Heart right ventricle (tissue), 16 donors: Measurements from ENCODE around the gene POTEG. TPM values are rescaled to one million over a fixed set of nuclear protein-coding genes. Genes with fewer than 3 reads are reported as not detected.
"Not testable (repeated sequence)": the region's sequence is repeated elsewhere in the genome, so short reads cannot be mapped to it uniquely, and the experiment has no call there.

Experiments used
- ATAC-seq, 8 donors: fragments of 200-7000 bp; cut with Tn5 transposase; one replicate each; pipeline ENCODE4 v1.9.1; 2020; ENCODE audit warnings: mild to moderate bottlenecking in 8 of 8, moderate library complexity in 8 of 8, moderate number of reproducible peaks in 1 of 8
- DNase-seq, 2 donors: peaks; one replicate each; pipeline ENCODE4 v3.0.0-alpha.2; 2020
- H3K27ac ChIP-seq, 10 donors: fragments of 200-600 bp; sonication (generic) in 2 of 10; one replicate each; pipeline versions ENCODE4 v1.5.0 to v1.8.0; 2020 to 2022; ENCODE audit warnings: mild to moderate bottlenecking in 3 of 10
- H3K27me3 ChIP-seq, 7 donors: fragments of 200-600 bp; one replicate each; pipeline ENCODE4 v1.8.0; 2021 to 2022; ENCODE audit warnings: mild to moderate bottlenecking in 2 of 7
- H3K36me3 ChIP-seq, 9 donors: fragments of 200-600 bp; sonication (generic) in 1 of 9; one replicate each; pipeline versions ENCODE4 v1.5.0 to v1.8.0; 2020 to 2022; ENCODE audit warnings: mild to moderate bottlenecking in 2 of 9
- H3K4me1 ChIP-seq, 9 donors: fragments of 200-600 bp; sonication (generic) in 1 of 9; one replicate each; pipeline versions ENCODE4 v1.5.0 to v1.8.0; 2020 to 2022; ENCODE audit warnings: mild to moderate bottlenecking in 4 of 9
- H3K4me3 ChIP-seq, 10 donors: fragments of 200-600 bp; sonication (generic) in 2 of 10; one replicate each; pipeline versions ENCODE4 v1.5.0 to v1.8.0; 2020 to 2022; ENCODE audit warnings: mild to moderate bottlenecking in 7 of 10, moderate library complexity in 2 of 10
- H3K9me3 ChIP-seq, 11 donors: fragments of 200-600 bp in 10 of 11; sonication (generic) in 2 of 11; one replicate each; pipeline versions ENCODE4 v1.5.0 to v1.8.0; 2013 to 2022; ENCODE audit warnings: mild to moderate bottlenecking in 2 of 11, control low read depth in 1 of 11, moderate library complexity in 1 of 11
- WGBS, 2 donors: extraction: QIAGEN DNeasy Blood & Tissue Kit; methylation state at CpG; one replicate each; pipeline ENCODE4 v1.1.7; 2013; ENCODE audit warnings: inconsistent platforms in 1 of 2; 5-methylcytosine and 5-hydroxymethylcytosine counted together
- intact Hi-C, 10 donors: fragments of 100-400 bp; cut with DNase I; formaldehyde crosslinking; loops; one replicate each; pipeline versions ENCODE4 v1.11.1 to v1.14.2; 2022
- long read RNA-seq, 3 donors: library from polyadenylated mRNA; unstranded; transcript quantifications; one replicate each; pipeline ENCODE4 v2.0.0, GENCODE V29; 2020 to 2021
- polyA plus RNA-seq, 2 donors: library from polyadenylated mRNA; stranded (reverse); fragments of 200-250 nt; gene quantifications; one replicate each; pipeline ENCODE4 v1.2.3, GENCODE V29; 2013
- total RNA-seq, 10 donors: library from RNA; stranded (reverse); fragmentation: NEBNext Ultra II Directional in 3 of 10; extraction: Animal tissue kit (Norgen Biotek cat#: 25700) in 3 of 10; gene quantifications; one replicate each; pipeline versions ENCODE4 v1.2.1 to v1.2.4, GENCODE V29; 2021 to 2023
- donor health status: Arrhythmogenic right ventricular cardiomyopathy.
- donor health status: ischemic (EF 13 %, LVEDD 7.1; RV severe dilation, severe dysfunction).
- donor health status: healthy with polysubstance abuse.
- donor health status: DM: no; HTN: yes; CAD: no.
- donor health status: DM: no; HTN: no; CAD: no.
- donor health status: ischemic (EF 25% LVEDD 6.9; RV normal size, moderate dysfunction).
- donor health status: ischemic (EF 25% LVEDD 5.7; RV mildly dilated, moderate dysfunction).
- donor health status: healthy.
- donor health status: DM: yes; HTN: yes; CAD: no.
- donor health status: Ischemic cardiomyopathy.
- donor health status: ischemic (EF 35%, LVEDD 5.7; RV mildly dilated, moderate dysfunction).
- donor health status: nonischemic (EF 11% LVEDD 7.7; RV severe dilation, severe dysfunction).
- donor health status: DM: yes; HTN: yes; CAD: no.
- donor health status: PGD.
- donor health status: ischemic (EF 29% LVEDD 5.4; RV normal size, mild dysfunction).
- donor health status: nonischemic (EF 23%, LVEDD 6.1; RV moderate dilation, normal function).

The POTEG gene
- total RNA-seq (not detected), polyA plus RNA-seq (not detected)
- long read RNA-seq, donor 1: 0 reads
- long read RNA-seq, donor 2: 0 reads
- long read RNA-seq, donor 3: 0 reads

DNA sequence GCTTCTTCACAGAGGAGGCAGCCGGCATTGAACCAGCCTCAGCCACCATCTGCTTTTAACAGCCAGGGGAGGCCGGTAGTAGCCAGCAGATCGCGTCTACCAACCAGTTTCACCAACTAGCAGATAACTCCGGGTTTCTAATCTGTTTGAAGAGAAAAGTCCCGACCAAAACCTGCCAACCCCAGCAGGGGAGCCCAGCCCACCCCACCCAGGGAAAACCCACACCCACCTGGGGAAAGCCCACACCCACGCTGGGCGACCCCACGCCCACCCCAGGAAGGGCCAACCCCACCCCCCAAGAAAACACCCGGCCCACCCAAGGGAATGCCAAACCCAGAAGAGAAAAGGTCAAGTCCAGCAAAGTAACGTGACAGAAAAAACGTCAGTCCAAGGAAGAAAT, at the start of gene POTEG:
POTEG (minus strand) TSS at position 101 of the 400 bp plus-strand sequence; CDS start at position 49, 52 bp downstream.
- H3K4me1 ChIP-seq, ATAC-seq, H3K9me3 ChIP-seq, H3K27ac ChIP-seq, H3K4me3 ChIP-seq, intact Hi-C loops, DNase-seq, H3K36me3 ChIP-seq, H3K27me3 ChIP-seq: not testable (repeated sequence)
- 73 to 76% methylated on average over 2 of the region's 12 CpGs for WGBS, 2 donors

GRCh38 chr14:19482093-19482492, 48.0 kb upstream of the POTEG start:
- H3K4me1 ChIP-seq, DNase-seq, H3K27ac ChIP-seq, intact Hi-C loops, H3K9me3 ChIP-seq, H3K36me3 ChIP-seq, H3K4me3 ChIP-seq, H3K27me3 ChIP-seq, ATAC-seq: not testable (repeated sequence)
- 84% methylated on average over 12 of the region's 16 CpGs; no CpG with 5 or more reads in 1 of the 2 donors for WGBS, 2 donors

- not testable (repeated sequence) for H3K36me3 ChIP-seq
- ATAC-seq: peak in 2 of 8 donors; percentile 5 to 24
- WGBS, 2 donors: 79 to 81% methylated on average over 5 of the region's 16 CpGs
Measured at GRCh38 chr14:19481421-19481820, 47.3 kb upstream of the POTEG start.

GRCh38 chr14:19480491-19480890, 46.4 kb upstream of the POTEG start:
- H3K27me3 ChIP-seq, intact Hi-C loops, H3K27ac ChIP-seq, H3K36me3 ChIP-seq, DNase-seq, H3K4me1 ChIP-seq, H3K9me3 ChIP-seq, H3K4me3 ChIP-seq: not testable (repeated sequence)
- 82 to 88% methylated on average over 2 of the region's 5 CpGs for WGBS, 2 donors
- ATAC-seq: peak in 5 of 8 donors; percentile 7 to 53 (median 29)

More at GRCh38 chr14:19481421-19481820, 47.3 kb upstream of the POTEG start:
- DNase-seq, H3K27me3 ChIP-seq, H3K27ac ChIP-seq, intact Hi-C loops, H3K4me1 ChIP-seq, H3K9me3 ChIP-seq, H3K4me3 ChIP-seq: not testable (repeated sequence)

GRCh38 chr14:19445761-19446160, 11.6 kb upstream of the POTEG start:
- H3K4me1 ChIP-seq, H3K27ac ChIP-seq, H3K9me3 ChIP-seq, H3K36me3 ChIP-seq, DNase-seq, H3K27me3 ChIP-seq, ATAC-seq, intact Hi-C loops, H3K4me3 ChIP-seq: not testable (repeated sequence)
- 58 to 59% methylated on average over 4 of the region's 6 CpGs for WGBS, 2 donors

GRCh38 chr14:19439826-19440225, 5.7 kb upstream of the POTEG start:
- ATAC-seq, H3K9me3 ChIP-seq, H3K27me3 ChIP-seq, H3K36me3 ChIP-seq, H3K4me3 ChIP-seq, DNase-seq, H3K27ac ChIP-seq, intact Hi-C loops, H3K4me1 ChIP-seq: not testable (repeated sequence)
- 59 to 69% methylated on average over 2 of the region's 3 CpGs for WGBS, 2 donors

GRCh38 chr14:19439219-19439618, 5.1 kb upstream of the POTEG start:
- H3K4me3 ChIP-seq, H3K27me3 ChIP-seq, H3K4me1 ChIP-seq, DNase-seq, ATAC-seq, H3K27ac ChIP-seq, H3K9me3 ChIP-seq, intact Hi-C loops, H3K36me3 ChIP-seq: not testable (repeated sequence)
- 18 to 22% methylated on average over 2 to 3 of the region's 5 CpGs for WGBS, 2 donors

DNA sequence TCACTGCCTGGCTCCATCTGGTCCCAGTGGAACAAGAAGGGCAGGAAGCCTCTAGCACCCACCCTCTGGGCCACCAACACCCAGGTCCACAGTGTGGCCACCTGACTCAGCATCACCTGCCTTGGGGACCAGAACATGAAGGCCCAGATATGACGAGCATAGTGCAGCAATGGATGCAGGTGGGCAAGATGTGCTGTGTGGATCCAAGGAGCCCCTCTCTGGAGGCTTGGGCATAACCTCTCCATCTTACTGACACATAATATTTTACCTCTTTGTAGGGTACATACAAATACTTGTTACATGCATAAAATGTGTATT, 2.9 kb upstream of the POTEG start:
- H3K4me1 ChIP-seq, H3K9me3 ChIP-seq, intact Hi-C loops, DNase-seq, H3K27me3 ChIP-seq, H3K27ac ChIP-seq, H3K36me3 ChIP-seq, H3K4me3 ChIP-seq: not testable (repeated sequence)
- ATAC-seq: peak in 4 of 8 donors; percentile 29 to 50 (median 34)
- WGBS, 2 donors: 33 to 73% methylated on average over 1 of the region's 1 CpG

DNA sequence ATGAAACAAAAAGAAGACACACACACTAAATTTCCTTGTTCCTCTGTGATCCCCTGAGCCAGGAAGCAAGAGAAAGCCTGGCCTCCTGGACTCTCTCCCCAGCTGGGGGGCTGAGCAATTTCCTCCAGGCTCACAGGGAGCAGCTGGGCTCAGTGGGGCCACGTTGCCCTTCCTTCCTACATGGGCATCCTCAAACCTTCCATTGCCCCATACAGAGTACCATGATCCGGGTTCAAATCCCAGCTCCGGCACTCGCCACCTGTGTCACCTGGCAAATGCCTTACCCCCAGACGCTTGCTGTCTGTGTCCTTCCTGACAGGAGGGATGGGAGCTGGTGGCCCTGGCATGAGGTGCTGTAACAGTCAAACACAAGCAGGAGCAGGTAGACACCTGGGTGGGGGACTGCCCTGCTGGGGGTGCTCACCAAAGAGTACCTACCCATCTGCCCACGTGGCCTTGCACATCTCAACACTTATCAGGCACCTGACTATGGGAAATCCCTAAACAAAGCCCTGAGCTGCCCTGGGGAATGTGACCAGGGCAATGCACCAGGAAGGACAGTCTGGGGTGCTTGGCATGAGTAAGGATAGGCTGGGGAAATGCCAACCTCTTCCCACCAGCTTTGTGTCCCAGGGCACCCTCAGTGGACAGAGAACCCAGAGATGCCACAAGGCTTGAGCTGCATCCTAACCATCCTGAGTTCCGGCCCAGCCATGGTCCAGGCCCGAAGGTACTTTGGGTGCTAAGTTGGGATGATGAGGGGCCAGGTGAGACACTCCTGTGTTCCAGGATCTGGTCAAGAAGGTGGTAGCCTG, 2.4 kb upstream of the POTEG start:
- DNase-seq, H3K27me3 ChIP-seq, H3K9me3 ChIP-seq, H3K4me1 ChIP-seq, H3K36me3 ChIP-seq, H3K27ac ChIP-seq, H3K4me3 ChIP-seq, intact Hi-C loops: not testable (repeated sequence)
- ATAC-seq: peak in 4 of 8 donors; percentile 33 to 71 (median 38)
- WGBS, 2 donors: 63 to 69% methylated on average over 2 of the region's 8 CpGs

DNA sequence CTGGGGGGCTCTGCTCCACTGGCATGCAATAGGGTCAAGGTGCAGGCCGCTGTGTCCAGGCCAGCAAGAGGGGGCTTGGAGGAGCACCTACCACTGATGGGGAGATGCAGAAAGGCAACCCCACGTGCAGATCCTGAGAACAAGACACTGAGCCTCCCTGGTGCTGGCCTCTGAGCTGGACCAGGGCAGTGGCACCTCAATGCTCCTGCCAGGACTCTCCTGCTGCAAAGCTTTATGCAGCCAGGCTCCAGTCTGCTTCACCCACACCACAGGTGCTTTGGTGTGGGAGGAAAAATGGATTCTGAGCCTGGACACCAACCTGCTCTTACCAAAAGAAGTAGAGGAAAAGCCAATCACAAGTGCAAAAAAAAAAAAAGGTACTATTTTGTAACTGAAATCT, 1.7 kb upstream of the POTEG start:
- intact Hi-C loops, H3K4me3 ChIP-seq, H3K27ac ChIP-seq, H3K27me3 ChIP-seq, H3K36me3 ChIP-seq, H3K9me3 ChIP-seq, DNase-seq, ATAC-seq, H3K4me1 ChIP-seq: not testable (repeated sequence)
- no CpG with 5 or more reads among the region's 2 CpGs for WGBS, 2 donors

DNA sequence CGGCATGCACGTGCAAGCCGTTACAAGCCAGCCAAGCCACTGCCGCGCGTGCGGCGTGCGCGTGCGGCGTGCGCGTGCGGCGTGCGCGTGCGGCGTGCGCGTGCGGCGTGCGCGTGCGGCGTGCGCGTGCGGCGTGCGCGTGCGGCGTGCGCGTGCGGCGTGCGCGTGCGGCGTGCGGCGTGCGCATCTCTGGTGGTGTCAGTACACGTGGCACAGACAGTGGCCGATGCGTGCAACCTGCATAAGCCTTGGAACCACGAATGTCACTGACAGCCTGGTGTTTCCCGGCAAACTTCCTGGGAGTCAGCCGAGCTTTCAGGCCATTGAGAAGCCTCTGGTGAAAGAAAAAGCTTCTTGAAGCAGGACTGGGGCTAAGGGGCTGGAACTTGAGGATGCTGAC, 750 bp upstream of the POTEG start:
- WGBS, 2 donors: 87 to 88% methylated on average over 31 to 52 of the region's 53 CpGs
- H3K9me3 ChIP-seq, H3K27me3 ChIP-seq, DNase-seq, H3K4me1 ChIP-seq, H3K36me3 ChIP-seq, H3K27ac ChIP-seq, ATAC-seq, H3K4me3 ChIP-seq, intact Hi-C loops: not testable (repeated sequence)

- intact Hi-C loops, H3K4me1 ChIP-seq, H3K4me3 ChIP-seq, H3K27me3 ChIP-seq, H3K36me3 ChIP-seq, H3K9me3 ChIP-seq, ATAC-seq, H3K27ac ChIP-seq, DNase-seq: not testable (repeated sequence)
- 69 to 71% methylated on average over 7 of the region's 16 CpGs for WGBS, 2 donors
Measured at GRCh38 chr14:19433765-19434164, 376 bp downstream of the POTEG start.
